HG02610 (cell line): ENCODE data around the gene TBC1D22A.
"Not testable (repeated sequence)": the region's sequence is repeated elsewhere in the genome, so short reads cannot be mapped to it uniquely, and the experiment has no call there.

ENCODE experiments used
- ATAC-seq: cut with Tn5 transposase; IDR thresholded peaks from one replicate; pipeline ENCODE4 v1.9.1; 2021; ENCODE audit warnings: mild to moderate bottlenecking, moderate library complexity; ENCODE audit not compliant: unreplicated experiment

TBC1D22A gene

GRCh38 chr22:46770726-46771125, 8.3 kb downstream of the TBC1D22A start:
- ATAC-seq: no peak

GRCh38 chr22:46773076-46773475, 10.6 kb downstream of the TBC1D22A start:
- ATAC-seq: no peak

- ATAC-seq: peak; percentile 39
Measured at GRCh38 chr22:46774253-46774979, 12.0 kb downstream of the TBC1D22A start.

GRCh38 chr22:46774980-46775849, 12.8 kb downstream of the TBC1D22A start:
- no peak for ATAC-seq

GRCh38 chr22:46775850-46776826, 13.7 kb downstream of the TBC1D22A start:
- no peak for ATAC-seq

- no peak for ATAC-seq
Measured at GRCh38 chr22:46776876-46777608, 14.6 kb downstream of the TBC1D22A start.

GRCh38 chr22:46777609-46777970, 15.1 kb downstream of the TBC1D22A start:
- no peak for ATAC-seq

- ATAC-seq: no peak
Measured at GRCh38 chr22:46779023-46779422, 16.6 kb downstream of the TBC1D22A start.

GRCh38 chr22:46779651-46780050, 17.2 kb downstream of the TBC1D22A start:
- ATAC-seq: no peak

- no peak for ATAC-seq
Measured at GRCh38 chr22:46780453-46780852, 18.0 kb downstream of the TBC1D22A start.

GRCh38 chr22:46781291-46781690, 18.8 kb downstream of the TBC1D22A start:
- no peak for ATAC-seq

GRCh38 chr22:46782200-46782599, 19.8 kb downstream of the TBC1D22A start:
- not testable (repeated sequence) for ATAC-seq

GRCh38 chr22:46783721-46784120, 21.3 kb downstream of the TBC1D22A start:
- no peak for ATAC-seq

GRCh38 chr22:46788441-46789172, 26.2 kb downstream of the TBC1D22A start:
- ATAC-seq: no peak

- no peak for ATAC-seq
Measured at GRCh38 chr22:46789992-46790391, 27.5 kb downstream of the TBC1D22A start.

GRCh38 chr22:46791201-46791731, 28.8 kb downstream of the TBC1D22A start:
- ATAC-seq: no peak

- no peak for ATAC-seq
Measured at GRCh38 chr22:46792061-46792796, 29.8 kb downstream of the TBC1D22A start.

- ATAC-seq: no peak
Measured at GRCh38 chr22:46792841-46793261, 30.4 kb downstream of the TBC1D22A start.

GRCh38 chr22:46793497-46793896, 31.0 kb downstream of the TBC1D22A start:
- ATAC-seq: no peak
